ENCODE data around the gene EMC1. TPM values are rescaled to one million over a fixed set of nuclear protein-coding genes. Genes with fewer than 3 reads are reported as not detected.
"Not testable (repeated sequence)": the region's sequence is repeated elsewhere in the genome, so short reads cannot be mapped to it uniquely, and the experiment has no call there.

Gene EMC1
- total RNA-seq (37.4 TPM), polyA plus RNA-seq (23.2 TPM)

- WGBS, result under 1% methylated on average over 81 of the region's 81 CpGs
- Histone ChIP-seq H3K4me3 (ENCODE audit: low read depth, low read length) (peak within 1 kb of the TSS; percentile 78), H3K36me3 (ENCODE audit: insufficient read depth) (no peaks in the 10 kb centered on the region), H3K4me1 (ENCODE audit: insufficient read depth) (no peaks in the 10 kb centered on the region), H3K27ac (ENCODE audit: low read depth) (peak within 1 kb of the TSS; percentile 97)
- DNase-seq (ENCODE audit: extremely low spot score), result peak; percentile 65
Observed at GRCh38 chr1:19251305-19252196, at the start of gene EMC1, which contains the start of gene MRTO4. EMC1 (minus strand) TSS chr1:19251524; CDS start chr1:19251509, 15 bp downstream. MRTO4 (plus strand) TSS chr1:19251805; CDS start chr1:19251836, 31 bp downstream.

GRCh38 chr1:19300211-19300610 is 48.9 kb upstream of the EMC1 start:
- WGBS, result 94% methylated on average over 2 of the region's 2 CpGs
- Histone ChIP-seq H3K4me1 (ENCODE audit: insufficient read depth) (no peaks in the 10 kb centered on the region), H3K36me3 (ENCODE audit: insufficient read depth) (peaks cover 2% of the 10 kb centered on the region), H3K4me3 (ENCODE audit: low read depth, low read length) (no peak overlapping the region), H3K27ac (ENCODE audit: low read depth) (no peak overlapping the region)
- no peak for DNase-seq (ENCODE audit: extremely low spot score)

- H3K36me3 ChIP-seq (ENCODE audit: insufficient read depth), result no peaks in the 10 kb centered on the region
- no peaks in the 10 kb centered on the region for H3K4me1 ChIP-seq (ENCODE audit: insufficient read depth)
- no peak for DNase-seq (ENCODE audit: extremely low spot score)
- 74% methylated on average over 2 of the region's 2 CpGs for whole genome bisulfite sequencing
- H3K27ac ChIP-seq (ENCODE audit: low read depth), result no peak overlapping the region
- H3K4me3 ChIP-seq (ENCODE audit: low read depth, low read length), result no peak overlapping the region
Observed at GRCh38 chr1:19294638-19295037, 43.3 kb upstream of the EMC1 start.

- Histone ChIP-seq H3K4me3 (ENCODE audit: low read depth, low read length) (no peak overlapping the region), H3K4me1 (ENCODE audit: insufficient read depth) (no peaks in the 10 kb centered on the region), H3K36me3 (ENCODE audit: insufficient read depth) (no peaks in the 10 kb centered on the region), H3K27ac (ENCODE audit: low read depth) (no peak overlapping the region)
- WGBS, result 56% methylated on average over 2 of the region's 2 CpGs
- DNase-seq (ENCODE audit: extremely low spot score), result no peak
Observed at GRCh38 chr1:19289244-19289643, 37.9 kb upstream of the EMC1 start.

GRCh38 chr1:19288324-19289241 is 37.3 kb upstream of the EMC1 start, which contains the start of gene AKR7A3:
AKR7A3 (minus strand) TSS chr1:19288770; CDS start chr1:19288709, 61 bp downstream.
- peak within 1 kb of the TSS; percentile 25 for H3K4me3 ChIP-seq (ENCODE audit: low read depth, low read length)
- WGBS, result 13% methylated on average over 74 of the region's 82 CpGs
- not testable (repeated sequence) for H3K4me1 ChIP-seq (ENCODE audit: insufficient read depth); H3K36me3 ChIP-seq (ENCODE audit: insufficient read depth); DNase-seq (ENCODE audit: extremely low spot score); H3K27ac ChIP-seq (ENCODE audit: low read depth)

GRCh38 chr1:19287436-19288185 is 36.3 kb upstream of the EMC1 start:
- no peak for DNase-seq (ENCODE audit: extremely low spot score)
- H3K4me3 ChIP-seq (ENCODE audit: low read depth, low read length), result no peak overlapping the region
- no peaks in the 10 kb centered on the region for H3K36me3 ChIP-seq (ENCODE audit: insufficient read depth)
- H3K27ac ChIP-seq (ENCODE audit: low read depth), result no peak overlapping the region
- H3K4me1 ChIP-seq (ENCODE audit: insufficient read depth), result no peaks in the 10 kb centered on the region
- 97% methylated on average over 13 of the region's 13 CpGs for WGBS

GRCh38 chr1:19285807-19286206 is 34.5 kb upstream of the EMC1 start:
- DNase-seq (ENCODE audit: extremely low spot score); H3K4me1 ChIP-seq (ENCODE audit: insufficient read depth); H3K36me3 ChIP-seq (ENCODE audit: insufficient read depth); H3K4me3 ChIP-seq (ENCODE audit: low read depth, low read length); H3K27ac ChIP-seq (ENCODE audit: low read depth): not testable (repeated sequence)
- WGBS, result 90% methylated on average over 3 of the region's 3 CpGs

- H3K27ac ChIP-seq (ENCODE audit: low read depth); H3K36me3 ChIP-seq (ENCODE audit: insufficient read depth); H3K4me3 ChIP-seq (ENCODE audit: low read depth, low read length); DNase-seq (ENCODE audit: extremely low spot score); H3K4me1 ChIP-seq (ENCODE audit: insufficient read depth): not testable (repeated sequence)
- 85% methylated on average over 3 of the region's 3 CpGs for WGBS
Observed at GRCh38 chr1:19285366-19285765, 34.0 kb upstream of the EMC1 start.

GRCh38 chr1:19284881-19285280 is 33.6 kb upstream of the EMC1 start:
- no peak for DNase-seq (ENCODE audit: extremely low spot score)
- Histone ChIP-seq H3K27ac (ENCODE audit: low read depth) (no peak overlapping the region), H3K4me3 (ENCODE audit: low read depth, low read length) (no peak overlapping the region), H3K4me1 (ENCODE audit: insufficient read depth) (no peaks in the 10 kb centered on the region), H3K36me3 (ENCODE audit: insufficient read depth) (no peaks in the 10 kb centered on the region)
- 91% methylated on average over 8 of the region's 8 CpGs for WGBS

GRCh38 chr1:19283891-19284290 is 32.6 kb upstream of the EMC1 start:
- Histone ChIP-seq H3K36me3 (ENCODE audit: insufficient read depth) (no peaks in the 10 kb centered on the region), H3K4me3 (ENCODE audit: low read depth, low read length) (no peak overlapping the region), H3K4me1 (ENCODE audit: insufficient read depth) (no peaks in the 10 kb centered on the region), H3K27ac (ENCODE audit: low read depth) (no peak overlapping the region)
- no peak for DNase-seq (ENCODE audit: extremely low spot score)
- 97% methylated on average over 9 of the region's 9 CpGs for WGBS

GRCh38 chr1:19274636-19275035 is 23.3 kb upstream of the EMC1 start:
- no peak for DNase-seq (ENCODE audit: extremely low spot score)
- H3K27ac ChIP-seq (ENCODE audit: low read depth), result no peak overlapping the region
- 95% methylated on average over 5 of the region's 5 CpGs for WGBS

GRCh38 chr1:19273844-19274531 is 22.7 kb upstream of the EMC1 start:
- not testable (repeated sequence) for H3K4me1 ChIP-seq (ENCODE audit: insufficient read depth); H3K4me3 ChIP-seq (ENCODE audit: low read depth, low read length)
- 14% methylated on average over 53 of the region's 66 CpGs for WGBS

More at GRCh38 chr1:19274636-19275035, 23.3 kb upstream of the EMC1 start:
- no peaks in the 10 kb centered on the region for H3K4me1 ChIP-seq (ENCODE audit: insufficient read depth)
- H3K4me3 ChIP-seq (ENCODE audit: low read depth, low read length), result no peak overlapping the region
- H3K36me3 ChIP-seq (ENCODE audit: insufficient read depth), result no peaks in the 10 kb centered on the region

More at GRCh38 chr1:19273844-19274531, 22.7 kb upstream of the EMC1 start:
- H3K36me3 ChIP-seq (ENCODE audit: insufficient read depth); H3K27ac ChIP-seq (ENCODE audit: low read depth); DNase-seq (ENCODE audit: extremely low spot score): not testable (repeated sequence)
